ENCODE measurements around the gene DNASE1L1. TPM values are rescaled to one million over a fixed set of nuclear protein-coding genes. Genes with fewer than 3 reads are reported as not detected.

The DNASE1L1 gene
- total and polyA plus RNA-seq, 12 donors, result 9.3 to 101 (median 45.3) TPM

DNA sequence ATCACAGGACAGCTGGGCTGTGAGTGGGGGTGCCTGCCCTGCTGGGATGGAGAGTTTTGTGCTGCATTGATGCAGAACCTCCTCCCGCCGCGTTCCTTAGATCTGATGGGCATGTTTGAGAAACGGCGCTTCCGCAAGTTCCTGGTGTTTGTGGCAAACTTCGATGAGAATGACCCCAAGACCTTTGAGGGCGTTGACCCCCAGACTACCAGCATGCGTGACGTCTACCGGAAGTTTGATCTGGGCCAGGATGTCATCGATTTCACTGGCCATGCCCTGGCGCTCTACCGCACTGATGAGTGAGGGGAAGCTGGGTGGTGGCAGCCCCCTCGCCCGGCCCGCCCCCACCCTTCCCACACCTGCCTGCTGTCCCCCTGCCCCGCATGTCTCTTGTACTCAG is 30.8 kb upstream of the DNASE1L1 start:
- WGBS, 4 donors, result 82 to 88% (median 85%) methylated on average over 15 to 18 of the region's 18 CpGs; no CpG with 5 or more reads in 1 of the 4 donors
- intact Hi-C loops (cut with DNase I), result no loop called here
- peaks cover 0 to 49% of the 10 kb centered on the region in 2 donors for H3K36me3 ChIP-seq (replicated peaks in 1 of 2)
- peaks cover 0 to 11% of the 10 kb centered on the region in 2 donors for H3K4me1 ChIP-seq (replicated peaks in 1 of 2)
- H3K27ac ChIP-seq, result no peak overlapping the region
- no peak overlapping the region for H3K4me3 ChIP-seq
- no peak for DNase-seq
- H3K9me3 ChIP-seq (replicated peaks in 1 of 3), result no peaks in the 10 kb centered on the region
- no peaks in the 10 kb centered on the region for H3K27me3 ChIP-seq
- no peak for TF ChIP-seq POLR2A (IDR thresholded peaks at IDR 0.05)
- TF ChIP-seq, protein P1, sequence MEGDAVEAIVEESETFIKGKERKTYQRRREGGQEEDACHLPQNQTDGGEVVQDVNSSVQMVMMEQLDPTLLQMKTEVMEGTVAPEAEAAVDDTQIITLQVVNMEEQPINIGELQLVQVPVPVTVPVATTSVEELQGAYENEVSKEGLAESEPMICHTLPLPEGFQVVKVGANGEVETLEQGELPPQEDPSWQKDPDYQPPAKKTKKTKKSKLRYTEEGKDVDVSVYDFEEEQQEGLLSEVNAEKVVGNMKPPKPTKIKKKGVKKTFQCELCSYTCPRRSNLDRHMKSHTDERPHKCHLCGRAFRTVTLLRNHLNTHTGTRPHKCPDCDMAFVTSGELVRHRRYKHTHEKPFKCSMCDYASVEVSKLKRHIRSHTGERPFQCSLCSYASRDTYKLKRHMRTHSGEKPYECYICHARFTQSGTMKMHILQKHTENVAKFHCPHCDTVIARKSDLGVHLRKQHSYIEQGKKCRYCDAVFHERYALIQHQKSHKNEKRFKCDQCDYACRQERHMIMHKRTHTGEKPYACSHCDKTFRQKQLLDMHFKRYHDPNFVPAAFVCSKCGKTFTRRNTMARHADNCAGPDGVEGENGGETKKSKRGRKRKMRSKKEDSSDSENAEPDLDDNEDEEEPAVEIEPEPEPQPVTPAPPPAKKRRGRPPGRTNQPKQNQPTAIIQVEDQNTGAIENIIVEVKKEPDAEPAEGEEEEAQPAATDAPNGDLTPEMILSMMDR (IDR thresholded peaks at IDR 0.05), result no peak

DNA sequence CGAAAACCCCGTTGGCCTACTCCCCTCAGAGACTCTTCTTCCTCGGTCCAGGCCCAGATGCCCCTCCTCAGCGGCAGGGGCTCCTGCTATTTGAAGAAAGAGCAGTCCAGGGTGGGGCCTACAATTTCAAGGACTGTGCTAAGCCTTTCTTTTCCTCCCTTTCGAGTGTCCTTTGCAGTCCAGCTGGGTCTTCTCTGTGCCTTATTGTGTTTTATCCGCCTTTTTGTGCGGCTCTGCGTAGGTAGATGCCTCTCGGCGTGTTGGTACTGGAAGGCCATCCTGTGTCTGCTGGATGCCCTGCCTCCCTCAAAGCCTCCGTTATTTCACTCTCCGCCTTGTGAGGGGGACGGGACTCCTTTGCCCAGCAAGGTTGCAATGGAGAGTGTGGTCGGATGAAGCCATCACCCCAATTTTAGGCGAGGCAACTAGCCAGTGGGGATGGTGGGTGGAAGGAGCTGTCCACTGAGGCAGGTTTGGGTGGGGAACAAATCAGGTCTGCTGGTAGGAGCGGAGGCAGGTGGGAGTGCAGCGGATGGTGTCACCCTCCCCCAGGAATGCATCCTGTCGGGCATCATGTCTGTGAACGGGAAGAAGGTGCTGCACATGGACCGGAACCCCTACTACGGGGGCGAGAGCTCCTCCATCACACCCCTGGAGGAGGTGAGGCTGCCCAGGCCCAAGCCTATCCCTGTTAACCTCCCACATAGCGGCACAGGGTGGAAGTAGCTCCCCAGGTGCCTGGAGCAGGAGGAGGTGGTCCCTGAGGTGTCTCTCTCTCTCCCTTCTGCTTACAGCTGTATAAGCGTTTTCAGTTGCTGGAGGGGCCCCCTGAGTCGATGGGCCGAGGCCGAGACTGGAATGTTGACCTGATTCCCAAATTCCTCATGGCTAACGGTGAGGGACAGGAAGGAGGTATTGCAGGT is 29.2 kb upstream of the DNASE1L1 start:
- Histone ChIP-seq H3K27me3 (no peaks in the 10 kb centered on the region), H3K9me3 (replicated peaks in 1 of 3) (no peaks in the 10 kb centered on the region), H3K36me3 (replicated peaks in 1 of 2) (peaks cover 0 to 62% of the 10 kb centered on the region in 2 donors), H3K4me3 (peak overlapping the region in 1 of 4 donors; percentile 71), H3K27ac (peak overlapping the region in 2 of 5 donors; percentile 86 to 95), H3K4me1 (replicated peaks in 1 of 2) (peaks cover 0 to 7% of the 10 kb centered on the region in 2 donors)
- no peak for DNase-seq
- intact Hi-C loops (cut with DNase I), result no loop called here
- 20 to 72% (median 52%) methylated on average over 1 to 28 of the region's 28 CpGs for WGBS, 4 donors
- TF ChIP-seq, protein P1 (IDR thresholded peaks at IDR 0.05), result no peak
- TF ChIP-seq POLR2A (IDR thresholded peaks at IDR 0.05), result no peak

DNA sequence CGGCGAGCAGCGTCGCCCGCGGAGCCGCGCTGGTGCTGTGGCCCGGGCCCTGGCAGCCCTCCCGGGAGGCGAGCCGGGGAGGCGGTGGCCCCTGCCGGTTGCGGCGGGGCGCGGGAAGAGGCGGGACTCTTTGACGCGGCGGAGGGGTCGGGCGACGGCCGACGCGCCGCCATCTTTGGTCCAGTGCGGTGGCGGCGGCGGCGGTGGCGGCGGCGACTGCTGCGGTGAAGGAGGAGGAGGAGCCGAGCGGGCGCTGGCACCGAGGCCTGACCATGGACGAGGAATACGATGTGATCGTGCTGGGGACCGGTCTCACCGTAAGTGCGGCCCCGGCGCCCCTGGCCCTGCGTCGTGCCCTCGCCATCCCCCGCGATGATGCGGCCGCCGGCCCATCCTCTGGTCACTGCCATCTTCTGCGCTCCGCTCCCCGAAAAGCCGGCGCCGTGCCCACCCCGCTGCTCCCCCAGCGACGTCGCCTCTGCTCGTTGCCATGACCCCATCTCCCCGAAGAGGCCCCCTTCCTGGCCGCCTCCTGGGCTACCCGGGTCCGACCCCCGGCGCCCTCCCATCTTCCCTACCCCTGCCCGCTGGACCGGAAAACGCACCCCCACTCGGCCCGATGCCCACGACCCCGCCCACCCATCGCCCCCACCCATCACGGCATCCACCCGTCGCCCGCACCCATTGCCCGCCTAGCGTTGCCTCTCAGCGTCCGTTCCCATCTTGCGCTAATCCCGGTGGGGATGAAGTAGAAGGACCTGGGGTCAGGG is 28.1 kb upstream of the DNASE1L1 start, which contains the start of gene GDI1:
Gene GDI1 (plus strand): TSS at position 172 of the 770 bp plus-strand sequence. CDS start 101 bp downstream, at position 273.
- peak; percentile 21 to 41 for TF ChIP-seq POLR2A (IDR thresholded peaks at IDR 0.05)
- TF ChIP-seq, protein P1 (IDR thresholded peaks at IDR 0.05), result no peak
- Histone ChIP-seq H3K36me3 (replicated peaks in 1 of 2) (peaks cover 0 to 68% of the 10 kb centered on the region in 2 donors), H3K27ac (peak within 1 kb of the TSS in 3 of 5 donors; percentile 70 to 95 (median 86)), H3K4me1 (replicated peaks in 1 of 2) (peaks cover 0 to 7% of the 10 kb centered on the region in 2 donors), H3K4me3 (peak within 1 kb of the TSS in 3 of 4 donors; percentile 11 to 71 (median 32)), H3K9me3 (replicated peaks in 1 of 3) (no peaks in the 10 kb centered on the region), H3K27me3 (no peaks in the 10 kb centered on the region)
- DNase-seq, result peak in 3 of 7 donors; percentile 43 to 53 (median 48)
- intact Hi-C loops (cut with DNase I), result no loop called here
- WGBS, 4 donors, result 1 to 44% (median 33%) methylated on average over 28 to 85 of the region's 93 CpGs; no CpG with 5 or more reads in 1 of the 4 donors
